ENCODE data around the gene ZSWIM3. TPM values are rescaled to one million over a fixed set of nuclear protein-coding genes. Genes with fewer than 3 reads are reported as not detected.
"Not testable (repeated sequence)": the region's sequence is repeated elsewhere in the genome, so short reads cannot be mapped to it uniquely, and the experiment has no call there.

ZSWIM3 gene
- total RNA-seq, 1 donor from 2014 or later = 11.9 TPM

DNA sequence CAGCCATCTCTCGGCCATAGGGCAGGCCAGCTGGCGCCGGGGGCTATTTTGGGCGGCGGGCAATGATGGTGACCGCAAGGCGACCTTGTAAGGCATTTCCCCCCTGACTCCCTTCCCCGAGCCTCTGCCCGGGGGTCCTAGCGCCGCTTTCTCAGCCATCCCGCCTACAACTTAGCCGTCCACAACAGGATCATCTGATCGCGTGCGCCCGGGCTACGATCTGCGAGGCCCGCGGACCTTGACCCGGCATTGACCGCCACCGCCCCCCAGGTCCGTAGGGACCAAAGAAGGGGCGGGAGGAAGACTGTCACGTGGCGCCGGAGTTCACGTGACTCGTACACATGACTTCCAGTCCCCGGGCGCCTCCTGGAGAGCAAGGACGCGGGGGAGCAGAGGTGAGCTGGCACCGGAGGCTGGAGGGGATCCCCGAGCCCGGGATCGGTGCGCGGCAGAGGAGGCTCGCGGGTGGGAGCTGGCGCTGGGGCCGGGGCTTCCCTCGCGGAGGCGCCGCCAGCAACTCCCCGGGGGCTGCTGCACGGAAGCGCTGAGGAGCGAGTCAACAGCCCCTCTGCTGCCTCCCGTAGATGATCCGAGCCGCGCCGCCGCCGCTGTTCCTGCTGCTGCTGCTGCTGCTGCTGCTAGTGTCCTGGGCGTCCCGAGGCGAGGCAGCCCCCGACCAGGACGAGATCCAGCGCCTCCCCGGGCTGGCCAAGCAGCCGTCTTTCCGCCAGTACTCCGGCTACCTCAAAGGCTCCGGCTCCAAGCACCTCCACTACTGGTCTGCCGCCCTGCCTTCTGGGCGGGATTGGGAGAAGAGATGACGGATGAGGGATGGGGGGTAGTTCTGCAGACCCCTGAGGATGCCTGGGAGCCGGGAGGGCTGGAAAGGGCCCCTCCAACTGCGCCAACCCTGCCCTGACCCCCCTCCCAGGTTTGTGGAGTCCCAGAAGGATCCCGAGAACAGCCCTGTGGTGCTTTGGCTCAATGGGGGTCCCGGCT is 33.9 kb downstream of the ZSWIM3 start, which contains the start of the genes CTSA and NEURL2:
Gene CTSA (plus strand): TSS at position 351 of the 999 bp plus-strand sequence. CDS start 234 bp downstream, at position 585.
Gene NEURL2 (minus strand): TSS at position 224 of the 999 bp plus-strand sequence. CDS start 217 bp downstream, at position 7.
- DNase-seq = peak; percentile 94

DNA sequence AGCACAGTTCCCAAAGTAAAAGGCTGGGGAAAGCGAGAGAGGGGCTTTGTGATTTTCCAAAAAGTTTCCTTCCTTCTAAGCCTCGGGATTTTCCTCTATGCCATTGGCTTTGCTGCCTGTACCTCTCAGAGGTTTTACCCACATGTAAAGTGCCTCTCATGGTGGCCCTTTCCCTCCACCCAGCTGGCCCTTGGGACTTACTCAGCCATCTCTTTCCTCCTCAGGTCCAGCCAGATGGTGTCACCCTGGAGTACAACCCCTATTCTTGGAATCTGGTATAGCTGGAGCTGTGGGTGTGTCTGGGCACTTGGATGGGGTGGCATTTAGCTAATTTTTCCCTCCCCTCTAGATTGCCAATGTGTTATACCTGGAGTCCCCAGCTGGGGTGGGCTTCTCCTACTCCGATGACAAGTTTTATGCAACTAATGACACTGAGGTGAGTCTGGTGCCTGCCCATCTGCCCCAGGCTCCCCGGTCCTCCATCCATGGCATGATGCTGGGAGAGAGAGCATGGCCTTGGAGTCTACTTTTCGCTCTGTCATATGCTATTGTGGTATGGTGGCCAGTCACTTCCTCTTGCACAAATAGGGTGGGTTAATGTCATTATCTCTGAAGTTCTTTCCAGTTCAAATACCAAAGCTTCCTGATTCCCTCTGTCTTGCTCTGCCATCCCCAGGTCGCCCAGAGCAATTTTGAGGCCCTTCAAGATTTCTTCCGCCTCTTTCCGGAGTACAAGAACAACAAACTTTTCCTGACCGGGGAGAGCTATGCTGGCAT is 34.8 kb downstream of the ZSWIM3 start:
- peak; percentile 42 for DNase-seq

DNA sequence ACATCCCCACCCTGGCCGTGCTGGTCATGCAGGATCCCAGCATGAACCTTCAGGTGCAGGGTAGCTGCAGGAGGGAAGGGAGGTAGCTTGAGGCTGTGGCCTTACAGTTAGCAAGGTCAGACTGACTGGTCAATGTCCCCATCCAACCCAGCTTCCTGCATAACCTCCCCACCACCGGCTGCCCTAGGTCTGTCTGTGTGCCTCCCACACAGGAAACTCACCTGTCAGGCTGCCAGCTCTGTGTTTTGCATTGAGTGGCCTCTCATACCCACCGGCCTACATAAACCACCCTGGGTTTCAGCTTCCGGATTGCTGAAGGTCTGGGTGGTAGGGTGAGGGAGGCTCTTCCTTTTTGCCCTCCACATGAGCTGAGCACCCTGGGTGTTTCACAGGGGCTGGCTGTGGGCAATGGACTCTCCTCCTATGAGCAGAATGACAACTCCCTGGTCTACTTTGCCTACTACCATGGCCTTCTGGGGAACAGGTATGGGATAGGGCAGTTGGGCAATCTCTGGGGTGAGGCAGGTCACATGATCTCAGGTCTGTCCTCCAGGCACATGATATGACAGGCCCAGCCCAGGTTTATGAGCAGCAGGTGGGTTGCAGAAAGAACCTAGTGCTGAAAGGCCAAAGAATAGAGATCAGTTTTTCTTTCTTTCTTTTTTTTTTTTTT is 35.5 kb downstream of the ZSWIM3 start:
- DNase-seq = no peak

DNA sequence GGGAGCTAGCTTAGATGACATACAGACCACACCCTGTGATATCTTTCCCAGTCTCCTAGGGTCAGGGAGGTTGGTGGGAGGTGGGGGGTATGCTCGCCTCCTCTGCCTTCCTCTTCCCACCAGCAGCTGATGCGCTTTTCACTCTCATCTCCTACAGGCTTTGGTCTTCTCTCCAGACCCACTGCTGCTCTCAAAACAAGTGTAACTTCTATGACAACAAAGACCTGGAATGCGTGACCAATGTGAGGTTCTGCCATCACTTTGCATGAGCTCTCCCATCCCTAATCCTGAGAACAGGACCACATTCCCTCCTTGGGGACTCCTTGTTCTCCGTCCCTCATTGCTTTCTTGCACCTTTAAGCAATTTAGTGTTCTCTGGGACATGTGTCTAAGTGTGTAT is 36.4 kb downstream of the ZSWIM3 start:
- DNase-seq = no peak

DNA sequence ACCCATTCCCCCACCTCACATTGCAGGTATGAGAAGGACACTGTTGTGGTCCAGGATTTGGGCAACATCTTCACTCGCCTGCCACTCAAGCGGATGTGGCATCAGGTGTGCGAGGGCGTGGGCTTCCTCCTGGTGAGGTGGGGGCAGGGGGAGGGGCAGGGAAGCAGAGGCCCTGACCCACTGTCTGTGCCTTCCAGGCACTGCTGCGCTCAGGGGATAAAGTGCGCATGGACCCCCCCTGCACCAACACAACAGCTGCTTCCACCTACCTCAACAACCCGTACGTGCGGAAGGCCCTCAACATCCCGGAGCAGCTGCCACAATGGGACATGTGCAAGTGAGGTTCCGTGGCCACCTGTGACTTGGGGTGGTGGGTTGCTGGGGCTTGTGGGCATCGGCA is 37.4 kb downstream of the ZSWIM3 start:
- no peak for DNase-seq

DNA sequence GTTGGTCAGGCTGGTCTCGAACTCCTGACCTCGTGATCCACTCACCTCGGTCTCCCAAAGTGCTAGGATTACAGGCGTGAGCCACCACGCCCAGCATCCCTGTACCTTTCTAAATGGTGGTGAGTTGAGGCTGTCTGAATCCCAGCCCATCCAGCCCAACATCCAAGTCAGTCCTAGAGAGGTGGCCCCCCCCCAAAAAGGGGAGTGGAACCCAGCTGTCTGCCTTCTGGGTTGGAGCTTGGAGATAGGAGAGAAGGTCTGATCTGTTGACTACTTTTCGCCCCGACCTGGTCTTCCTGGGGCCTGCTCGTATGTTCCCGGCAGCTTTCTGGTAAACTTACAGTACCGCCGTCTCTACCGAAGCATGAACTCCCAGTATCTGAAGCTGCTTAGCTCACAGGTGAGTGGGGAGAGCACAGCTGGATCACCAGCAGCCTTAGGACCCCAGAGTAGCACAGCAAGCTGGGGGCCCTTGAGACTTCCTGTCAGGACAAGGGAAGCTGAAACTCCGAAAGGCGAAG is 39.3 kb downstream of the ZSWIM3 start:
- no peak for DNase-seq

DNA sequence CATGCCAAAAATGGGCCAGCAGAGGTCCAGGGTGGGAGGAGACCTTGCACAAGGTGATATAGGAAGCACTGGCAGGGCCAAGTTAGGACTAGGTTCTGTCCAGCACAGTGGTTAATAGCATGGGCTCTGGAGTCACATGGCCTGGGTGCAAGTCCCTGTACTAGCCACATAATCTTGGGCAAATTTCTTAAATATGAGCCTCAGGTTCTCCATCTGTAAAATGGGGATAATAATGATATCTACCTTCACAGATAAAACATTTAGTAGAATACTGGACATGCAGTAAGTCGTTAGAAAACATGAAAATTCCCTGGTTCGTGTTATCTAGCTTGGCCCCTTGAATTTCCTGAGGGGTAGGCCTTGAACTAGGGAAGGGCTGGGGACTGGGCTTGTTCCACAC is 39.9 kb downstream of the ZSWIM3 start:
- no peak for DNase-seq

DNA sequence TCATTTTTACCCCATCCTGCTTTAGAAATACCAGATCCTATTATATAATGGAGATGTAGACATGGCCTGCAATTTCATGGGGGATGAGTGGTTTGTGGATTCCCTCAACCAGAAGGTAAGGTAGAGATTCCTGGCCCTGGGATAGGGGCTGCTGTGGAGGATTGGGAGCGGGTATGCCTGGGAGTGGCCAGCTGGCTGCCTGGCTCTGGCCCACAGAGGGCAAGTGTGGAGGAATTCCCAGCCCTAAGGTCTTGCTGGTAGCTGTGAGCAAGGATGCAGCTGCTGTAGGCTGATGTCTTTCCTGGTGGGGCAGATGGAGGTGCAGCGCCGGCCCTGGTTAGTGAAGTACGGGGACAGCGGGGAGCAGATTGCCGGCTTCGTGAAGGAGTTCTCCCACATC is 40.3 kb downstream of the ZSWIM3 start:
- no peak for DNase-seq

DNA sequence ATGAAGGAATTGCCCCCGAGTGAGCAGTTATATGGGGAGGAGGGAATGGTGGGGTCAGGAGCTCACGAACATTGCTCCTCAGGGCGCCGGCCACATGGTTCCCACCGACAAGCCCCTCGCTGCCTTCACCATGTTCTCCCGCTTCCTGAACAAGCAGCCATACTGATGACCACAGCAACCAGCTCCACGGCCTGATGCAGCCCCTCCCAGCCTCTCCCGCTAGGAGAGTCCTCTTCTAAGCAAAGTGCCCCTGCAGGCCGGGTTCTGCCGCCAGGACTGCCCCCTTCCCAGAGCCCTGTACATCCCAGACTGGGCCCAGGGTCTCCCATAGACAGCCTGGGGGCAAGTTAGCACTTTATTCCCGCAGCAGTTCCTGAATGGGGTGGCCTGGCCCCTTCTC is 40.9 kb downstream of the ZSWIM3 start:
- DNase-seq = no peak

DNA sequence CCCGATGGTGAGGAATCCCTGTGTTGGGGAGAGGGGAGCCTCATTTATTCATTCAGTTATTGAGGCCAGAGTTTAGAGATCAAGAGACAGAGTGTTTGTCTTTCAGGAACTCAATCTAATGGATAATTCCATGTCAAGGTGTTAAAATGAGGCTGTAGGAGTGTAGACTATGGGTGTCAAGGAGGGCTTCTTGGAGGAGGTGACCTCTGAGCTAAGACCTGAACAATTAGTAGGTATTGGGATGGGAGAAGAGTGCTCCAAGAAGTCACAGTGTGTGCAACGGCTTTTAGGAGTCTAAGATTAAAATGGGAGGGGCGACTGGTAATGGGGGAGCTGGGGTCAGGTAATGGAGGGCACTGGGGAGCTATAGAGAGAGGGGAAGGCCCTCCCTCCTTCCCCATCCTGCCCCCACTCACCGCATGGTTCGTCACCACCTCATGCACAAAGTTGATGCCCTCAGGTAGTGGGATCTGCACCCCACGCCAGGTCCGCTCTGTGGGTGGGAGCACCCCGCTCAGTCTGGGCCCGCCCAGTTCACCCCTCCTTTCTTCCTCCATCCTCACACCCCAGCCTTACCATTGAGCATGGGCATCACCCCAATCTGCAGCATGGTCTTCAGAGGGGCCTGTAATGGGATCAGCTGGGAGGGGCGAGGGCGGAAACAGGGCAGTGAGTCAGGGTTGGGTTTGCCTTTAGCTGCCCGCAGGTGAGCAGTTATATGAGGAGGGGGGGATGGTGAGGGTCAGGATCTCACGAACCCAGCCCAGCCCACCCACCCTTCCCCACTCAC is 41.8 kb downstream of the ZSWIM3 start:
- DNase-seq = no peak

DNA sequence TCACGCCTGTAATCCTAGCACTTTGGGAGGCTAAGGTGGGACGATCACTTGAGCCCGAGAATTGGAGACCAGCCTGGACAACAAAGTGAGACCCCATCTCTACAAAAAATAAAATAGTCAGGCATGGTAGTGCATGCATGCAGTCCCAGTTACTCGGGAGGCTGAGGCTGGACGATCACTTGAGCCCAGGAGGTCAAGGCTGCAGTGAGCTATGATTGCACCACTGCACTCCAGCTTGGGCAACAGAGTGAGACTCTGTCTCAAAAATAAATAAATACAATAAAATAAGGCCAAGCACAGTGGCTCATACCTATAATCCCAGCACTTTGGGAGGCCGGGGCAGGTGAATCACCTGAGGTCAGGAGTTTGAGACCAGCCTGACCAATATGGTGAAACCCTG is 43.9 kb downstream of the ZSWIM3 start:
- DNase-seq = not testable (repeated sequence)

DNA sequence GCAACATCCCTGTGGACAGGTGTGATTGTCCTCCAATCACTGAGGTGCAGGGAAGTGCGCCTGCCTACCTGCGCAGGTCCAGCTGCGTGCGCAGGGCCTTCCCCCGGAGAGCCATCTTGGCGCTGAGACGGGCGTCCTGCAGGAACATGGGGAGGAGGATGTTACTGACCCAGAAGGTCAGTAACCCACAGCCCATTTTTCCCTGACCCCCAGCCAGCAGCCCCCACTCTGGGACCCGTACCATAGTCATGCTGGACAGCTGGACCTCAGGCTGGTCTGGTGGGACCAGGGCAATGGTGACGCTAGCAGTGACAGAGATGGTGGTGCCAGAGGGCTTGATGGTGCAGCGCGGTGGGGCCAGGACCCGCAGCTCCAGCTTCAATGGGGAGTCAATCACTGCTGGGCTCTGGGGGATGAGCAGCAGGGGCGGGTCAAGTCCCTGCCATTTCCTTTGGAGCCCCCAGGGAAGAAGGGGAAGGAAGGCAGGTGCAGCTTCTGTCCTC is 44.8 kb downstream of the ZSWIM3 start:
- no peak for DNase-seq

DNA sequence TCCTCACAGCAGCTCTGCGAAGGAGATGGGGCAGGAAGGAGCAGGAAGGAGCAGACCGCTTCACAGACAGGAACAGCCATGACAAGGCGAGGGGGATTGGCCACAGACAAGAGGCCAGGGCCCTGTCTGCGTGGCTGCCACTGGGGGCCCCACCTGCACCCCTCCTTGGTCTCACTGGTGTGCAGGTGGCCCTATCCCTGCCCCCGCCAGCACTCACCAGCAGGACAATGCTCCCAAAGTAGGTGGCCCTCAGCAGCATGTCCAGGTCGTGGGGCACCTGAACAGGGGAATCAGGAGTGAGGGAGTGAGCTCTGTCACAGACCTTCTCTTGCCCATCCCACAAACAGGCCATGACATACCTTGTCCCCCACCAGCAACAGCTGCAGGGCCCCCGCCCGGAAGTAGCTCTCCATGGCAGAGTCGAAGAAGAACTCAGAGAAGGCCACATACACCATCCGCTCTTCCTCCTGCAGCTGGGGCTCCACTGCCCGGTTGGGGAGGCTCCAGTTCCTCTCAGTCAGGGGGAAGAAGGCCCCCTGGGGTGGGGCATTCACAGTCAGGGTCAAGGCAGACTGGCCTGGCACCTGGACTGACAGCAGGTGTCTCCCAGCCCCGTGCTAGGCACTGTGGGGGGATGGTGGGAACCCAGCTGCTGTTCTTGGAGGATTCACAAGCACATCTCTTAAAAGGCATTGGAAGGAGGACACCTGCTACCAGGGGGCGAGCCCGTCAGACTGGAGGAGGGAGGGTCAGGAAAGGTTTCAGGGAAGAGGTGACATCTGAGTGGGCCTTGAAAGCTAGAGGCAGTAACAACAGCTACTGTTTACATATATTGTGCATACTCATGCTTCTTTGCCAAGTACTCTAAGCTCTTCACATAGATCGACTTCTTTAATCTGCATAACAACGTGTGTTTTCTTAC is 47.4 kb downstream of the ZSWIM3 start:
- no peak for DNase-seq

DNA sequence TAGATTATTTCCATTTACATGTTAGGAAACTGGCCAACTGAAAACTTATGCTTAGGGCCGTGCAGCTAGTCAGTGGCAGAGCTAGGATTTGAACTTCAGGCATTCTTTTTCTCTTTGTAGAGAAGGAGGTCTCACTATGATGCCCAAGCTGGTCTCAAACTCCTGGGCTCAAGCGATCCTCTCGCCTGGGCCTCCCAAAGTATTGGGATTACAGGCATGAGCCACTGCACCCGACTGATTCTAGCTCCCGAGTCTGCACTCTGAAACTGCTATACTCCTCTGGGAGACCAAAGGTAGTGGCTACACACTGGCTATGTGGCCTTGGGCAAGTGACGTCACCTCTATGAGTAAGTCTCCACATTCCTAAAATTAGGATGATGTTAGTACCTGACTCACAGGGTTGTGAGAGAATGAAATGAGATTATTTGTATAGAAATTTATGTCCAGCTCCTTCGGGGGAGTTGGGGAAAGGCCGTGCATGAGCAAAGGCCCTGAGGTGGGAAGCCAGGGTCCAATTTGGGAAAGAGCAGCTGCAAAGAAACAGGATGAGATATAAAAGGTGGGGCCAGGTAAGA is 48.2 kb downstream of the ZSWIM3 start:
- DNase-seq = no peak

DNA sequence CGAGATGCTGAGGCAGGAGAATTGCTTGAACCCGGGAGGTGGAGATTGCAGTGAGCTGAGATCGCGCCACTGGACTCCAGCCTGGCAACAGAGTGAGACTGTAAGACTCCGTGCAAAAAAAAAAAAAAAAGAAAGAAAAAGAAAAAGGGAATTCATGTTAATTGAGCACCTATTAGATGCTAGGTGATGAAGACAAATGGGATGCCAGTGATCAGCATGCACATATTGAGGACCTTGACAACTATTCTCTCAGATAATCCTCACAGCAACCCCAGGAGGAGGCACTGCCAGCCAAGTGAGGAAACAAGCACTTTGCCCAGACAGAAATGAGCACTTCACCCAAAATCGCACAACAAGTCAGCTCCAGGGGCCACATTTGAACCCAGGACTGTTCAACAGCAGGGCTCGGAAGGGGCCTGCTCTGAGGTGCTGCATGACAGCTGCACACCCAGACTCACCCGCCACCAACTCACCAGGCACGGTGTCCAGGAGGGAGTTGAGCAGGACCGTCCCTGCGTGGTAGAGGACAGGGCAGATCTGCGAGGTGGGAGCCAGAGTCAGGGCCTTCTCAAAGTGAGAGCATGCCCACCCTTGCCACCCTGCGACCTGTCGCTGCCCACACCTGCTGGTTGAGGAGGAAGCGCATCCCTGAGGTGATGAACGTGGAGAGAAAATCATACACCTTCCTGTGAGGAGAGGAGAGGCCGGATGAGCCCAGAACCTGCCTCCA is 50.0 kb downstream of the ZSWIM3 start:
- no peak for DNase-seq

DNA sequence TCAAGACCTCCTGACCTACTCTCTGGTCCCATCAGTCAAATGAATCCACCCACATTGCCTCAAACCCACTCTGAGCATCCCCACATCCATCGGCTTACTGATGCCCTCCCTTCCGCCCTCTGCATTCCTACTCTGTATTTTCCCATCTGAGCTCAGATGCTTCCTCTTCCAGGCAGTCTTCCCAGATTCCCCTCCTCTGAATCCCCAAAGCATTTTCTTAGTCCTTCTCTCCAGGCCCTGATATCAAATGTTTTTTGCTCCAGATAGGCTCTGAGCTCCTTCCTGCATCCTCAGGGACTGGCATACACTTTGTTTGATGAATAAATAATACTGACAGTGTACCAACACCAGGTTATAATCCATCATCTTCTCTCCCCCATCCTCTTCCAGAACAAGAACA is 50.7 kb downstream of the ZSWIM3 start:
- DNase-seq = no peak

DNA sequence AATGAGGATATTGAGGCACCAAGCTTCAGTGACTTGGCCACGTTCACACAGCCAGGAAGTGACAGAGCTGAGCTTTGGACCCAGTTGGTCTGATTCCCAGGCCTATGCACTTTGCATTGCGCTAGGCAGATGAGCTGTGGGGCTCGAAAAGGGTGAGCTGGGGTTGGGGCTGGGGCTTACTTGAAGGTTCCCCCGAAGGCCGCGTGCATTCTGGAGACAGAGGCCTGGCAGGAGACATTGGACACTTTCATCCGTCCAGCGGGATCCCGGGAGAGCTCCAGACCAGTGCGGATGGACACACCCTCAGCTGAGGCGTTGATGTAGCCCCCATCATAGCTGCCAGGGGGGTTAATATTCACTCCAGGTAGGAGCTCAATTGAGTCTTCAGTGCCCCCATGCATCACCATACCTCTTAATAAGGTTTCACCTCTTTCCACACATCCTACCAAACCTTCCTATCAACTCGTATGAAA is 52.0 kb downstream of the ZSWIM3 start:
- no peak for DNase-seq

DNA sequence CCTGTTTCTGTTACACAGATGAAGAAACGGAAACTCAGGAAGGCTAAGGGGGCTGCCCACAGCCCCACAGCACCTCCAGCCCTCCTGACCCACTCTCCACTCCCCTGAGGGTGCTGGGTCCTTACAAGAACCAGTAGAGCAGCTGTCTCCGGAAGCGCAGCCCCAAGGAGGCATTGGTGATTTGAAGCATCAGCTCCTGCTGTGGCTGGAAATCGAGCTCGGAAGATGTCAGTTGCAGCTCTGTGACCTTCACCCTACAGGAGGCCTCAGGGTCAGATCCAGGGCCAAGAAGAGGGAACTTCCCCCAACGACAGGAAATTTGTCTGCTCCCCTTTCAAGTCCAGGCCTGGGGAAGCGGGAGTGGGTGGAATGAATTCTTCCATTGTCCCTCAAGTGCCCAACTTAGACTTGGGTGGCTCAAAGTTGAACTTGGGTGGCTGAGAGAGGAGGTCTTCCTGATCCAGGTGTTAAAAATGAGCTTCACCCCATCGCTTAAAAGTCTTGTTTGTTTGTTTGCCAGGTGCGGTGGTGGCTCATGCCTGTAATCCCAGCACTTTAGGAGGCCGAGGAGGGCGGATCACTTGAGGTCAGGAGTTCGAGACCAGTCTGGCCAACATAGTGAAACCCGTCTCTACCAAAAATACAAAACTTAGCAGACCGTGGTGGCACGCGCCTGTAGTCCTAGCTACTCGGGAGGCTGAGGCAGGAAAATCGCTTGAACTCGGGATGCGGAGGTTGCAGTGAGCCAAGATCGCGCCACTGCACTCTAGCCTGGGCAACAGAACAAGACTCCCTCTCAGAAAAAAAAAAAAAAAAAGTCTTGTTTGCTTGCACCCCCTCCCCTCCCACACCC is 52.6 kb downstream of the ZSWIM3 start:
- DNase-seq = no peak

Measured in dermis blood vessel endothelial cell (primary cell).